GM12801 (cell line): ENCODE measurements around the gene SLC28A2.

ENCODE experiments used
- TF ChIP-seq, protein P1 (sequence below): IDR thresholded peaks from one replicate; pipeline ENCODE4 v1.5.1; 2011; ENCODE audit warnings: control low read depth; ENCODE audit not compliant: insufficient read length; ENCODE audit errors: extremely low read depth

The SLC28A2 gene

DNA sequence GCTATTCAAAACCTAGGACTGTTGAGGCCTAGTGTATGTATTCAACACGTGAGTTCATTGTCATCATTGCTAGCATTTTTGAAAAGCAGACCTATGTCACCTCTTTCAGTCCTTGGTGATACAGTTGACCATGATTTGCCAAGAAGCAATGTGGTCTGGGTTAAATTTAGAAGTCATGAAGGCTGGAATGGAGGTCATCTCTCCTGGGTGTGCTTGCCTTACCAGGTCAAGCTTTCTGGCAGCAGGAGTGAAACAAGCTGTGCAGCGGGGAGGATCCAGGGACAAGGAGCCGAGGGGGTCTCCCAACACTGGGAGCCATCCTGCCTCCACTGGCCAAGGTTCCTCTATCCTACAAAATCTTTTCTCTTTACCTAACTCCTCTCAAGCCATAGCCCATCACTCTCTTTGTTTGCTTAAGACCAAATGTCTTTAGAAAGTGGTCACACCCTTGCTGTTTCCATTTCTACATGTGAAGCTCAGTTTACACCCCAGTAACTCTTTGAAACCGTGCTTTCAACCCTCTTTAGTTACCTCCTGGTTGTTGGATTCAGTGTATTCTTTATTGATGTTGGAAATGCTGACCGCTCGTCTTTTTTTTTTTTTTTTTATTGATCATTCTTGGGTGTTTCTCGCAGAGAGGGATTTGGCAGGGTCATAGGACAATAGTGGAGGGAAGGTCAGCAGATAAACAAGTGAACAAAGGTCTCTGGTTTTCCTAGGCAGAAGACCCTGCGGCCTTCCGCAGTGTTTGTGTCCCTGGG, 40.0 kb downstream of the SLC28A2 start:
- TF ChIP-seq, protein P1, sequence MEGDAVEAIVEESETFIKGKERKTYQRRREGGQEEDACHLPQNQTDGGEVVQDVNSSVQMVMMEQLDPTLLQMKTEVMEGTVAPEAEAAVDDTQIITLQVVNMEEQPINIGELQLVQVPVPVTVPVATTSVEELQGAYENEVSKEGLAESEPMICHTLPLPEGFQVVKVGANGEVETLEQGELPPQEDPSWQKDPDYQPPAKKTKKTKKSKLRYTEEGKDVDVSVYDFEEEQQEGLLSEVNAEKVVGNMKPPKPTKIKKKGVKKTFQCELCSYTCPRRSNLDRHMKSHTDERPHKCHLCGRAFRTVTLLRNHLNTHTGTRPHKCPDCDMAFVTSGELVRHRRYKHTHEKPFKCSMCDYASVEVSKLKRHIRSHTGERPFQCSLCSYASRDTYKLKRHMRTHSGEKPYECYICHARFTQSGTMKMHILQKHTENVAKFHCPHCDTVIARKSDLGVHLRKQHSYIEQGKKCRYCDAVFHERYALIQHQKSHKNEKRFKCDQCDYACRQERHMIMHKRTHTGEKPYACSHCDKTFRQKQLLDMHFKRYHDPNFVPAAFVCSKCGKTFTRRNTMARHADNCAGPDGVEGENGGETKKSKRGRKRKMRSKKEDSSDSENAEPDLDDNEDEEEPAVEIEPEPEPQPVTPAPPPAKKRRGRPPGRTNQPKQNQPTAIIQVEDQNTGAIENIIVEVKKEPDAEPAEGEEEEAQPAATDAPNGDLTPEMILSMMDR: no peak

DNA sequence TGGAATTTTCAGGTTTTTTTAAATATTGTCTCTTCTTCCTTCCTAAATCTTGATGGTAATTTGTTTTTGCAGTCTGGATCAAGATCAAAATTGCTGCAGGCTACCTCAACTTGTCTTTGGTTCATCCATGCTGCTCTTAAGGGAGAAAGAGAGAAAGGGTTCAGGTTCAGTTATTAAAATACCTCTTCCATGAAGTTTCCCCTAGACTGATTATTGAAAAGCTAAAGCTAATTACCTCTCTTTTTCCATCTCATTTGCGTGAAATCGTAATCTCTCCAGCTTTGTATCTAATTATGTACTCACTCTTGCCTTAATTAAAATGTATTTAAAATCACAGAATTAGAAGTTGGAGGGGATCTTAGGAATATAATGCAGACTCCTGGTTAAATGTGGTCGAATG, 52.7 kb downstream of the SLC28A2 start:
- TF ChIP-seq, protein P1: no peak

DNA sequence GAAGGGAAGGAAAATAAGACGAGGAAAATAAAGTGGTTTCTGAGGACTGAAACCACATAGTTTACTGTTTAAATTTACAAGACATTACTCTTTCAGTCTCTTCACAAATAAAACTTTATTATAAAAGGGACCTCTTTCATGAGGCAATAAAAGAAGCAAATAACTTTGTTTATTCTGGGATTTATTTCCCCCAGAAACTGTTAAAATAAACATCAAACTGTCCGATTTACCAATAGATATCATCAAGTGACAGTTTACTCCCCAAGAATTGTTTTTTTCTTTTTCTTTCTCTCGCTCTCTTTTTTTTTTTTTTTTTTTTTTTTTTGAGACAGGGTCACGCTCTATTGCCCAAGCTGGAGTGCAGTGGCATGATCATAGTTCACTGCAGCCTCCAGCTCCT, 54.1 kb downstream of the SLC28A2 start:
- TF ChIP-seq, protein P1: no peak

DNA sequence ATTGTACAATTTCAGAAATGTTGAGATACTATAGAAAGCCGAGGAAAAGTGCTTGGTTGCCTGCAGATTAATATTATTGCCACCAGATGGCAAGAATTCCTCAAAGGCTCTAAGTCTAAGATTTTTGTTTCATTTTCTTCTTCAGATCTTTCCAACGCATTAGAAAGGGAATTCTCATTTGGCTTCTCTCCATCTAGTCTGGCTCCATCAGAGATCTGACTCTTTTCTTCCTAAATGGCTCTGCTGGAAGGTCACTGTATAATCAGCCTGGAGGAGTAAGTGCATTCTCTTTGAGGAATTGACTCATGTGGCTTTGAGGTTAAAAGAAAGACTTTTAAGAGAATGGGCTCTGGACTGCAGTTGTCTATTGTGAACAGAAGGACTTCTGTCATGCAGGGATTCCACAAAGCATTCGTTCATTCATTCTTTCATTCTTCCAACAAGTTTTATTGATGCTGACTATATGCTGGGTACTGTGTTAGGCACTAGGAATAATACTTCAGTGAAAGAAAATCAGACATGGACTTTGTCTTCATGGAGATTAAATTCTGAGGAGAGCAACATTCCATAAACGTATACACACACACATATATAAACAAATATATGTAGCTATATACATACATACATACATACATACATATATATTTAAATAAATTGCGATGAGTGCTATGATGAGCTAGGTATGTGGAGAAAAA, 55.3 kb downstream of the SLC28A2 start:
- TF ChIP-seq, protein P1: no peak

DNA sequence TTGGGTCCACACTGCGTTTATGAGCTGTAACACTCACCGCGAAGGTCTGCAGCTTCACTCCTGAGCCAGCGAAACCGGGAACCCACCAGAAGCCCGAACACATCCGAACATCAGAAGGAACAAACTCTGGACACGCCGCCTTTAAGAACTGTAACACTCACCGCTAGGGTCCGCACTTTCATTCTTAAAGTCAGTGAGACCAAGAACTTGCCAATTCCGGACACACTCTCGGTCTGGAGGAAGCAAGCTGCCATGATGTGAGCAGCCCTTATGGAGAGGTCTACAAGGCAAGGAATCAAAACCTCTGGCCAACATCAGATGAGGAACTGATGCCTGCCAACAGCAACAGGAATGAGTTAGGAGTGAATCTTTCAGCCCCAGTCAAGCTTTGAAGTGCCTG, 62.9 kb downstream of the SLC28A2 start:
- TF ChIP-seq, protein P1: no peak

DNA sequence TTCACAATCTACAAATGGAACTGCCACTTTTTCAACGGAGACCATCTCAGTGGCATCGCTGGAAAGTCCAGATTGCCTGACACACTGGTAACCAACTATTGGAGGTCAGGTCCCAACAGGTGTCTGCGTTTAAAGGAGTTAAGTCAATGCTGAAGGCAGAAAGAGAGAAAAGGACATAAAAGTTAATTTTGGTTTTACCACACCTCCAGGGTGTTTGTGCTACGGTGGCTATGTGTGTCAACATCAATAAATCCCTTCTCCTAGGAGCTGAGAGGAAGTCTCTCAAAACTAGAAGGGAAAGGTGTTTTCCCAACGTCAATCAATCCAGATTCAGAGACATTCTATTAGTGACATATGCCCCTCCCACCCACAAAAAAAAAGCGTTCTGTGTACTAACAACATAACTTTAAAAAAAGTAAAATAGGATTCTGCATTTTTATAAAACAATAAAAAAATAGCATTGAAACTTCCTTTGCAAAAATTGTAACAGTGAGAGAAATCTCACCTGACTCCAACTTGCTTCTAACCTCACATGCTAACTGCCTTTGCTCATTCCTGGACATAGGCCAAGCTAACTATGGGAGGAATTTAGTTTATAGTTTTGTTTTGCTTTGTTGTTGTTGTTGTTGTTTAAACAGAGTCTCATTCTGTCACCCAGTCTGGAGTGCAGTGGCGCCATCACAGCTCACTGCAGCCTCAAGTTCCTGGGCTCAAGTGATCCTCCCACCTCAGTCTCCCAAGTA, 67.6 kb downstream of the SLC28A2 start:
- TF ChIP-seq, protein P1: no peak

DNA sequence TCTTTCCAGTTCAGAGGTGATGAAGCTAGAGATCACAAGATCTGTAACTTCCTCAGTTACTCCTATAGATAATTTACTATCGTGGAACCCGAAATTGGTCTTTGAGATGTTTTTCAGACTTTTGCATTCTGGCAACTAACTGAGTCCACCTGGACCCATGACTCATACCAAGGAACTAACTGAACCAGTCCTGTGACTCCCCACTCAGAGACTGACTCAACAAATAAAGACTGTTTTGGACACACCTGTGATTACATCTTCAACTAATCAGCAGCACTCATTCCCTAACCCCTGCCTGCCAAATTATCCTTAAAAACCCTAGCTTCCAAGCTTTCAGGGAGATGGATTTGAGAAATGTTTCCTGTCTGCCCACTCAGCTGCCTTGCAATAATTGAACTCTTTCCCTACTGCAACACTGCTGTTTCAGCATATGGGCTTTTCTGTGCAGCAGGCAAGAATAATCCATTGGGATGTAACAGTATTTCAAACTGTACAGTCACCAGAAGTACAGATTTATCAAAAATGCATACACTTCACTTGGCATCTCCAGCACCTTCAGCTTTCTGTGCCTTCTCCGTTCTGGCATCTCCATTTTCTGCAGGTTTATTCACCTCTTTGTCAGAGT, 68.7 kb downstream of the SLC28A2 start:
- TF ChIP-seq, protein P1: no peak
